Activated T-helper 17 cell treated with anti-CD3 and anti-CD28 coated beads, Interleukin-2, amount 50 U/mL, for 72 hours (primary cell): Measurements from ENCODE around the gene EIF1. TPM values are rescaled to one million over a fixed set of nuclear protein-coding genes. Genes with fewer than 3 reads are reported as not detected.
"Not testable (repeated sequence)": the region's sequence is repeated elsewhere in the genome, so short reads cannot be mapped to it uniquely, and the experiment has no call there.

Experiments used
- ATAC-seq: fragments of 150-1000 bp; cut with Tn5 transposase; replicated peaks from 2 replicates; pipeline ENCODE4 v1.10.0; 2021; ENCODE audit warnings: mild to moderate bottlenecking, moderate library complexity
- H3K27ac Mint-ChIP-seq: one replicate; pipeline ENCODE4 v1.8.0; 2022; ENCODE audit warnings: mixed read lengths
- H3K27me3 Mint-ChIP-seq: one replicate; pipeline ENCODE4 v1.8.0; 2022; ENCODE audit warnings: mixed read lengths
- H3K36me3 Mint-ChIP-seq: one replicate; pipeline ENCODE4 v1.8.0; 2022; ENCODE audit warnings: low read depth, mild to moderate bottlenecking, mixed read lengths
- H3K4me1 Mint-ChIP-seq: one replicate; pipeline ENCODE4 v1.8.0; 2022; ENCODE audit warnings: mixed read lengths
- H3K4me3 Mint-ChIP-seq: one replicate; pipeline ENCODE4 v1.8.0; 2022; ENCODE audit warnings: mild to moderate bottlenecking, mixed read lengths
- H3K9me3 Mint-ChIP-seq: one replicate; pipeline ENCODE4 v1.8.0; 2022; ENCODE audit warnings: mixed read lengths
- total RNA-seq, 2 donors: library from RNA; stranded (reverse); gene quantifications; one replicate each; pipeline ENCODE4 v1.2.3, GENCODE V29; 2022

The EIF1 gene
- total RNA-seq: 100 to 1,000 TPM; 925 to 935 TPM

GRCh38 chr17:41688641-41689496 lies at the start of gene EIF1:
Gene EIF1 (plus strand): TSS chr17:41688885. CDS start chr17:41689039, 154 bp downstream.
- Mint-ChIP-seq H3K36me3 (peaks cover 56% of the 10 kb centered on the region), H3K4me3 (peak within 1 kb of the TSS; percentile 84), H3K9me3 (no peaks in the 10 kb centered on the region), H3K4me1 (peaks cover 19% of the 10 kb centered on the region), H3K27me3 (no peaks in the 10 kb centered on the region), H3K27ac (peak within 1 kb of the TSS; percentile 99)
- ATAC-seq: peak; percentile 85

GRCh38 chr17:41638941-41639340 lies 49.7 kb upstream of the EIF1 start:
- Mint-ChIP-seq H3K27ac (no peak overlapping the region), H3K9me3 (no peaks in the 10 kb centered on the region), H3K4me1 (no peaks in the 10 kb centered on the region), H3K4me3 (no peak overlapping the region), H3K36me3 (no peaks in the 10 kb centered on the region), H3K27me3 (no peaks in the 10 kb centered on the region)
- ATAC-seq: no peak

GRCh38 chr17:41639492-41640473 lies 48.9 kb upstream of the EIF1 start:
- H3K27me3 Mint-ChIP-seq: no peaks in the 10 kb centered on the region
- no peaks in the 10 kb centered on the region for H3K4me1 Mint-ChIP-seq
- no peak for ATAC-seq
- H3K4me3 Mint-ChIP-seq: no peak overlapping the region
- H3K27ac Mint-ChIP-seq: no peak overlapping the region
- H3K9me3 Mint-ChIP-seq: no peaks in the 10 kb centered on the region
- H3K36me3 Mint-ChIP-seq: no peaks in the 10 kb centered on the region

GRCh38 chr17:41640596-41640995 lies 48.1 kb upstream of the EIF1 start:
- H3K9me3 Mint-ChIP-seq, H3K4me3 Mint-ChIP-seq, H3K4me1 Mint-ChIP-seq, H3K27ac Mint-ChIP-seq, ATAC-seq, H3K36me3 Mint-ChIP-seq, H3K27me3 Mint-ChIP-seq: not testable (repeated sequence)

GRCh38 chr17:41642252-41643156 lies 46.2 kb upstream of the EIF1 start:
- H3K27me3 Mint-ChIP-seq: no peaks in the 10 kb centered on the region
- H3K4me1 Mint-ChIP-seq: no peaks in the 10 kb centered on the region
- no peaks in the 10 kb centered on the region for H3K9me3 Mint-ChIP-seq
- no peak overlapping the region for H3K27ac Mint-ChIP-seq
- no peak overlapping the region for H3K4me3 Mint-ChIP-seq
- ATAC-seq: no peak
- H3K36me3 Mint-ChIP-seq: no peaks in the 10 kb centered on the region

GRCh38 chr17:41647038-41647813 lies 41.5 kb upstream of the EIF1 start:
- no peaks in the 10 kb centered on the region for H3K4me1 Mint-ChIP-seq
- H3K27me3 Mint-ChIP-seq: no peaks in the 10 kb centered on the region
- H3K27ac Mint-ChIP-seq: no peak overlapping the region
- H3K4me3 Mint-ChIP-seq: no peak overlapping the region
- no peaks in the 10 kb centered on the region for H3K9me3 Mint-ChIP-seq
- ATAC-seq: no peak
- no peaks in the 10 kb centered on the region for H3K36me3 Mint-ChIP-seq

- no peaks in the 10 kb centered on the region for H3K36me3 Mint-ChIP-seq
- no peaks in the 10 kb centered on the region for H3K9me3 Mint-ChIP-seq
- ATAC-seq: peak; percentile 84
- peak overlapping the region; percentile 66 for H3K4me3 Mint-ChIP-seq
- no peaks in the 10 kb centered on the region for H3K4me1 Mint-ChIP-seq
- H3K27me3 Mint-ChIP-seq: no peaks in the 10 kb centered on the region
- H3K27ac Mint-ChIP-seq: peak overlapping the region; percentile 61
These were observed 40.7 kb upstream of the EIF1 start for GRCh38 chr17:41647940-41648410.

- ATAC-seq: peak; percentile 91
- H3K9me3 Mint-ChIP-seq: no peaks in the 10 kb centered on the region
- H3K27me3 Mint-ChIP-seq: no peaks in the 10 kb centered on the region
- H3K36me3 Mint-ChIP-seq: no peaks in the 10 kb centered on the region
- H3K27ac Mint-ChIP-seq: peak overlapping the region; percentile 61
- no peaks in the 10 kb centered on the region for H3K4me1 Mint-ChIP-seq
- H3K4me3 Mint-ChIP-seq: peak overlapping the region; percentile 66
These were observed 40.1 kb upstream of the EIF1 start for GRCh38 chr17:41648411-41649195.

GRCh38 chr17:41649923-41650519 lies 38.7 kb upstream of the EIF1 start:
- H3K4me3 Mint-ChIP-seq: no peak overlapping the region
- no peaks in the 10 kb centered on the region for H3K4me1 Mint-ChIP-seq
- no peaks in the 10 kb centered on the region for H3K27me3 Mint-ChIP-seq
- H3K36me3 Mint-ChIP-seq: no peaks in the 10 kb centered on the region
- H3K9me3 Mint-ChIP-seq: no peaks in the 10 kb centered on the region
- ATAC-seq: no peak
- H3K27ac Mint-ChIP-seq: no peak overlapping the region

- Mint-ChIP-seq H3K4me1 (no peaks in the 10 kb centered on the region), H3K27me3 (no peaks in the 10 kb centered on the region), H3K9me3 (no peaks in the 10 kb centered on the region), H3K36me3 (no peaks in the 10 kb centered on the region), H3K4me3 (no peak overlapping the region), H3K27ac (no peak overlapping the region)
- ATAC-seq: no peak
These were observed 37.7 kb upstream of the EIF1 start for GRCh38 chr17:41650794-41651624.

GRCh38 chr17:41651625-41652460 lies 36.8 kb upstream of the EIF1 start:
- H3K9me3 Mint-ChIP-seq: no peaks in the 10 kb centered on the region
- H3K27ac Mint-ChIP-seq: peak overlapping the region; percentile 0
- ATAC-seq: no peak
- peaks cover 3% of the 10 kb centered on the region for H3K27me3 Mint-ChIP-seq
- no peaks in the 10 kb centered on the region for H3K36me3 Mint-ChIP-seq
- H3K4me1 Mint-ChIP-seq: no peaks in the 10 kb centered on the region
- H3K4me3 Mint-ChIP-seq: no peak overlapping the region
